Lower lobe of right lung (tissue), 2 donors: Measurements from ENCODE around the gene STXBP5L. TPM values are rescaled to one million over a fixed set of nuclear protein-coding genes. Genes with fewer than 3 reads are reported as not detected.

Experiments used
- ATAC-seq, 2 donors: fragments of 200-7000 bp; cut with Tn5 transposase; one replicate each; pipeline ENCODE4 v1.9.1; 2020 to 2022; ENCODE audit warnings: mild to moderate bottlenecking in 2 of 2, moderate library complexity in 2 of 2
- DNase-seq: peaks from one replicate; pipeline ENCODE4 v3.0.0-alpha.2; 2020
- H3K27ac ChIP-seq: fragments of 200-600 bp; one replicate; pipeline ENCODE4 v1.8.0; 2022
- H3K27me3 ChIP-seq: fragments of 200-600 bp; one replicate; pipeline ENCODE4 v1.8.0; 2022; ENCODE audit warnings: low read depth
- H3K36me3 ChIP-seq: fragments of 200-600 bp; one replicate; pipeline ENCODE4 v1.8.0; 2022; ENCODE audit warnings: mild to moderate bottlenecking
- H3K4me1 ChIP-seq: fragments of 200-600 bp; one replicate; pipeline ENCODE4 v1.8.0; 2022
- H3K4me3 ChIP-seq: fragments of 200-600 bp; one replicate; pipeline ENCODE4 v1.8.0; 2022; ENCODE audit warnings: mild to moderate bottlenecking
- H3K9me3 ChIP-seq: fragments of 200-600 bp; one replicate; pipeline ENCODE4 v1.8.0; 2022
- CTCF ChIP-seq: fragments of 200-600 bp; IDR thresholded peaks from one replicate; pipeline ENCODE4 v1.8.0; 2022; ENCODE audit warnings: antibody characterized with exemption, mild to moderate bottlenecking
- intact Hi-C: fragments of 100-400 bp; cut with DNase I; formaldehyde crosslinking; loops from one replicate; pipeline ENCODE4 v1.11.0; 2022
- total RNA-seq: library from RNA; stranded (reverse); fragmentation: NEBNext Ultra II Directional; extraction: Animal tissue kit (Norgen Biotek cat#: 25700); gene quantifications from one replicate; pipeline ENCODE4 v1.2.1, GENCODE V29; 2021
- donor health status: DM: no; HTN: yes; CAD: no; lungs with severe emphysema.

Gene STXBP5L
- total RNA-seq, 1 donor from 2014 or later, result not detected

- Histone ChIP-seq H3K27me3 (no peaks in the 10 kb centered on the region), H3K36me3 (no peaks in the 10 kb centered on the region), H3K9me3 (no peaks in the 10 kb centered on the region), H3K4me1 (no peaks in the 10 kb centered on the region), H3K4me3 (no peak overlapping the region), H3K27ac (no peak overlapping the region)
- TF ChIP-seq CTCF, result no peak
- ATAC-seq (no peak), DNase-seq (no peak)
- intact Hi-C loops, result no loop called here
Observed at GRCh38 chr3:120988994-120989393, 81.0 kb downstream of the STXBP5L start.

- no peak for DNase-seq
- no peak for TF ChIP-seq CTCF
Observed at GRCh38 chr3:121018917-121019321, 110.9 kb downstream of the STXBP5L start.

GRCh38 chr3:121063628-121064027 is 155.6 kb downstream of the STXBP5L start:
- ATAC-seq (no peak), DNase-seq (no peak)
- Histone ChIP-seq H3K27ac (no peak overlapping the region), H3K36me3 (no peaks in the 10 kb centered on the region), H3K27me3 (no peaks in the 10 kb centered on the region), H3K4me3 (no peak overlapping the region), H3K9me3 (no peaks in the 10 kb centered on the region), H3K4me1 (no peaks in the 10 kb centered on the region)
- no peak for TF ChIP-seq CTCF
- intact Hi-C loops, result no loop called here

More at GRCh38 chr3:121018917-121019321, 110.9 kb downstream of the STXBP5L start:
- Histone ChIP-seq H3K27me3 (no peaks in the 10 kb centered on the region), H3K4me3 (no peak overlapping the region), H3K4me1 (no peaks in the 10 kb centered on the region), H3K27ac (no peak overlapping the region), H3K36me3 (no peaks in the 10 kb centered on the region), H3K9me3 (peaks cover 5% of the 10 kb centered on the region)
- no peak for ATAC-seq
- intact Hi-C loops, result no loop called here

GRCh38 chr3:121064121-121064520 is 156.1 kb downstream of the STXBP5L start:
- intact Hi-C loops, result no loop called here
- DNase-seq, result no peak
- no peaks in the 10 kb centered on the region for H3K9me3 ChIP-seq
- no peak for TF ChIP-seq CTCF
- H3K36me3 ChIP-seq, result no peaks in the 10 kb centered on the region
- H3K27me3 ChIP-seq, result no peaks in the 10 kb centered on the region
- H3K4me1 ChIP-seq, result no peaks in the 10 kb centered on the region
- ATAC-seq, result no peak
- no peak overlapping the region for H3K27ac ChIP-seq
- no peak overlapping the region for H3K4me3 ChIP-seq

- DNase-seq, result no peak
- Histone ChIP-seq H3K4me1 (no peaks in the 10 kb centered on the region), H3K27me3 (no peaks in the 10 kb centered on the region), H3K27ac (no peak overlapping the region), H3K4me3 (no peak overlapping the region), H3K9me3 (no peaks in the 10 kb centered on the region), H3K36me3 (no peaks in the 10 kb centered on the region)
- no peak for ATAC-seq
- intact Hi-C loops, result no loop called here
- TF ChIP-seq CTCF, result no peak
Observed at GRCh38 chr3:121072133-121072532, 164.1 kb downstream of the STXBP5L start.

- Histone ChIP-seq H3K36me3 (no peaks in the 10 kb centered on the region), H3K27ac (no peak overlapping the region), H3K27me3 (no peaks in the 10 kb centered on the region), H3K4me3 (no peak overlapping the region), H3K9me3 (no peaks in the 10 kb centered on the region), H3K4me1 (no peaks in the 10 kb centered on the region)
- ATAC-seq, result no peak
- intact Hi-C loops, result no loop called here
- DNase-seq, result no peak
- TF ChIP-seq CTCF, result no peak
Observed at GRCh38 chr3:121073011-121073410, 165.0 kb downstream of the STXBP5L start.
